ENCODE measurements around the gene VDAC1. TPM values are rescaled to one million over a fixed set of nuclear protein-coding genes. Genes with fewer than 3 reads are reported as not detected.
A peak's percentile ranks its signal among the peaks of the same experiment; 100 is the strongest.

VDAC1 gene
- total and polyA plus RNA-seq, 12 donors, result 229 to 609 (median 529) TPM

GRCh38 chr5:133945568-133945967 lies 59.2 kb downstream of the VDAC1 start:
- Histone ChIP-seq H3K27me3 (no peaks in the 10 kb centered on the region), H3K9me3 (no peaks in the 10 kb centered on the region), H3K36me3 (no peaks in the 10 kb centered on the region), H3K27ac (no peak overlapping the region), H3K4me1 (peaks cover 0 to 12% (median 3%) of the 10 kb centered on the region in 9 donors), H3K4me3 (no peak overlapping the region)
- TF ChIP-seq, protein P1, sequence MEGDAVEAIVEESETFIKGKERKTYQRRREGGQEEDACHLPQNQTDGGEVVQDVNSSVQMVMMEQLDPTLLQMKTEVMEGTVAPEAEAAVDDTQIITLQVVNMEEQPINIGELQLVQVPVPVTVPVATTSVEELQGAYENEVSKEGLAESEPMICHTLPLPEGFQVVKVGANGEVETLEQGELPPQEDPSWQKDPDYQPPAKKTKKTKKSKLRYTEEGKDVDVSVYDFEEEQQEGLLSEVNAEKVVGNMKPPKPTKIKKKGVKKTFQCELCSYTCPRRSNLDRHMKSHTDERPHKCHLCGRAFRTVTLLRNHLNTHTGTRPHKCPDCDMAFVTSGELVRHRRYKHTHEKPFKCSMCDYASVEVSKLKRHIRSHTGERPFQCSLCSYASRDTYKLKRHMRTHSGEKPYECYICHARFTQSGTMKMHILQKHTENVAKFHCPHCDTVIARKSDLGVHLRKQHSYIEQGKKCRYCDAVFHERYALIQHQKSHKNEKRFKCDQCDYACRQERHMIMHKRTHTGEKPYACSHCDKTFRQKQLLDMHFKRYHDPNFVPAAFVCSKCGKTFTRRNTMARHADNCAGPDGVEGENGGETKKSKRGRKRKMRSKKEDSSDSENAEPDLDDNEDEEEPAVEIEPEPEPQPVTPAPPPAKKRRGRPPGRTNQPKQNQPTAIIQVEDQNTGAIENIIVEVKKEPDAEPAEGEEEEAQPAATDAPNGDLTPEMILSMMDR (IDR thresholded peaks at IDR 0.05), result no peak
- DNase-seq (no peak), ATAC-seq (no peak)
- 82 to 95% methylated on average over 3 of the region's 3 CpGs for whole genome bisulfite sequencing, 2 donors
- intact Hi-C loops (cut with DNase I), result loop anchor here in 3 of 10 donors (10.0 kb wide), 2 partner anchors 521 to 831 kb away; no protein-coding TSS in a partner anchor

DNA sequence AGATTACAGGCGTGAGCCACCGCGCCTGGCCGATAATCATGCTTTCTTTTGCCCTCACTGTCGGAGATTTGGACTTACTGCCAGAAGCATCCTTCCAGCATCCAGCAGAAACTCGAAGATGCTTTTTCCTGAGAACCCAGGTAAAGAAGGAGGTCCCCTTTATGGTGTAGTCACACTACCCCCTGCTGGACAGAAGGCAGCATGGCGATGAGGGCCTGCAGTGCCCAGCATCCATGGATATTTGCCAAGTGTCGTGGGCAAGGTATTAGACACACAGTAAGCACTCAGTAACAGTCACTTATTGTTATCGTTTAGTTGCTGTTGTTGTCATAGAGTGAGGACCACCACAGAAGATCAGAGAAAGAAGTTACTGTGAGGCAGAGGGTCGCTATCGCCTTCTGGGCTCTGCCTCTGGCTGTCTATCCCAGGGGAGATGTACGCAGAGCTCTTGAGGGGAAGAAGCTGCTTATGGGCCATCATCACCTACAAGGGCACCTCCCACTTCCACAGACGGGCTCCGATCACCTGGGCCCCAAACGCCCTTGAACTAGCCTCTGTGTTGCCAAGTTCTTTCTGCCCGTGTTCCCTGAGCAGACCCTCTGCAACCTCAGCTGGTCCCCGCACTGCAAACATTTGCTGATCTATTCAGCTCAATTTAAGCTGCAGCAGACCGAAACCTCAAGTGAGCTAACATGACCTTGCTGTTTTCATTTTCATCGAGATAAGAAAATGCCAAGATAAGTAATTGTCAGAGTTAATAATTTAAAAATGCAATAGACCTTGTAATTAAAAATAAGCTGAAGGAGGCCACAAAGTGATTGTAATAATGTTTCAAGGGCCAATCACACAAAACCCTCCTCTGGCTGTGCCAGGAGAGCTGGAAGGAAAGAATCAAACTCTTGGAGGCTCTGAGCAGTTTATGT lies 60.3 kb downstream of the VDAC1 start:
- 59 to 64% methylated on average over 19 of the region's 19 CpGs for WGBS, 2 donors
- H3K4me3 ChIP-seq, result no peak overlapping the region
- no peak overlapping the region for H3K27ac ChIP-seq
- H3K9me3 ChIP-seq, result no peaks in the 10 kb centered on the region
- intact Hi-C loops (cut with DNase I), result loop anchor here in 6 of 10 donors (5.0 to 10.0 kb wide), 3 partner anchors 520 to 830 kb away; no protein-coding TSS in a partner anchor
- H3K4me1 ChIP-seq, result peaks cover 0 to 9% (median 0%) of the 10 kb centered on the region in 9 donors
- H3K36me3 ChIP-seq, result no peaks in the 10 kb centered on the region
- DNase-seq, result peak in 1 of 2 donors; percentile 34
- peak in 6 of 8 donors; percentile 30 to 69 (median 64) for ATAC-seq
- no peaks in the 10 kb centered on the region for H3K27me3 ChIP-seq
- TF ChIP-seq, protein P1 (IDR thresholded peaks at IDR 0.05), result peak; percentile 27 to 68 (median 59)

GRCh38 chr5:133943475-133943817 lies 61.3 kb downstream of the VDAC1 start:
- H3K27ac ChIP-seq, result no peak overlapping the region
- ATAC-seq (no peak), DNase-seq (no peak)
- TF ChIP-seq, protein P1 (IDR thresholded peaks at IDR 0.05), result no peak
- H3K36me3 ChIP-seq, result no peaks in the 10 kb centered on the region
- WGBS, 2 donors, result 76 to 84% methylated on average over 7 of the region's 7 CpGs
- no peaks in the 10 kb centered on the region for H3K27me3 ChIP-seq
- H3K4me1 ChIP-seq, result peaks cover 0 to 9% (median 0%) of the 10 kb centered on the region in 9 donors
- no peaks in the 10 kb centered on the region for H3K9me3 ChIP-seq
- H3K4me3 ChIP-seq, result no peak overlapping the region
- intact Hi-C loops (cut with DNase I), result loop anchor here in 6 of 10 donors (5.0 to 10.0 kb wide), 3 partner anchors 519 to 829 kb away; no protein-coding TSS in a partner anchor

- WGBS, 2 donors, result 71 to 80% methylated on average over 11 of the region's 11 CpGs
- peak in 3 of 8 donors; percentile 18 to 36 (median 33) for ATAC-seq
- TF ChIP-seq, protein P1 (IDR thresholded peaks at IDR 0.05), result no peak
Measured at GRCh38 chr5:133942614-133943474, 61.9 kb downstream of the VDAC1 start.

More at GRCh38 chr5:133942614-133943474, 61.9 kb downstream of the VDAC1 start:
- H3K36me3 ChIP-seq, result no peaks in the 10 kb centered on the region
- H3K4me3 ChIP-seq, result no peak overlapping the region
- no peak overlapping the region for H3K27ac ChIP-seq
- intact Hi-C loops (cut with DNase I), result loop anchor here in 6 of 10 donors (5.0 to 10.0 kb wide), 3 partner anchors 518 to 828 kb away; no protein-coding TSS in a partner anchor
- H3K27me3 ChIP-seq, result no peaks in the 10 kb centered on the region
- H3K4me1 ChIP-seq, result peaks cover 0 to 9% (median 0%) of the 10 kb centered on the region in 9 donors
- no peaks in the 10 kb centered on the region for H3K9me3 ChIP-seq
- no peak for DNase-seq
